ENCODE measurements around the gene AFAP1. TPM values are rescaled to one million over a fixed set of nuclear protein-coding genes. Genes with fewer than 3 reads are reported as not detected.

AFAP1 gene
- total RNA-seq, 1 donor from 2014 or later = 67.9 TPM

GRCh38 chr4:7818399-7818911 lies 121.2 kb downstream of the AFAP1 start:
- FAIRE-seq (no peak), DNase-seq (ENCODE audit: low read depth) (peak; percentile 41)
- TF ChIP-seq CTCF (IDR thresholded peaks at IDR 0.05; ENCODE audit: insufficient read depth, low read depth, low read length) (no peak), EZH2 (IDR thresholded peaks at IDR 0.05; ENCODE audit: insufficient read depth, low read length) (no peak)
- no peaks in the 10 kb centered on the region for H3K9me3 ChIP-seq (ENCODE audit: insufficient read depth, low read depth, low read length)
- H3K4me3 ChIP-seq (ENCODE audit: insufficient read depth, low read depth, low read length) = no peak overlapping the region
- Mint-ChIP-seq H3K27me3 (ENCODE audit: low read depth, unreplicated experiment) (no peaks in the 10 kb centered on the region), H3K9me3 (ENCODE audit: unreplicated experiment) (no peaks in the 10 kb centered on the region), H3K4me3 (ENCODE audit: unreplicated experiment) (no peak overlapping the region), H3K27ac (ENCODE audit: unreplicated experiment) (peak overlapping the region; percentile 50), H3K4me1 (ENCODE audit: low read depth, unreplicated experiment) (peaks cover 51% of the 10 kb centered on the region), H3K36me3 (ENCODE audit: low read depth, unreplicated experiment) (peaks cover 48% of the 10 kb centered on the region)
- peak overlapping the region; percentile 3 for H3K4me2 ChIP-seq (ENCODE audit: low read length)
- H3K4me1 ChIP-seq (ENCODE audit: insufficient read depth, low read length) = peaks cover 55% of the 10 kb centered on the region
- peaks cover 15% of the 10 kb centered on the region for H4K20me1 ChIP-seq (ENCODE audit: insufficient read depth, low read length)
- H3K36me3 ChIP-seq (ENCODE audit: insufficient read depth, low read length) = peaks cover 76% of the 10 kb centered on the region
- no peaks in the 10 kb centered on the region for H3K27me3 ChIP-seq (ENCODE audit: insufficient read depth, low read length)
- peak overlapping the region; percentile 12 for H3K9ac ChIP-seq (ENCODE audit: low read length)
- H3K79me2 ChIP-seq (ENCODE audit: insufficient read depth, low read length) = peaks cover 73% of the 10 kb centered on the region
- H3K27ac ChIP-seq (ENCODE audit: low read depth, low read length) = peak overlapping the region; percentile 41
- H2AFZ ChIP-seq (ENCODE audit: low read depth, low read length) = no peak overlapping the region

- no peak for TF ChIP-seq CTCF (IDR thresholded peaks at IDR 0.05; ENCODE audit: insufficient read depth, low read depth, low read length)
- TF ChIP-seq EZH2 (IDR thresholded peaks at IDR 0.05; ENCODE audit: insufficient read depth, low read length) = no peak
- H3K79me2 ChIP-seq (ENCODE audit: insufficient read depth, low read length) = peaks cover 73% of the 10 kb centered on the region
- FAIRE-seq = no peak
Observed at GRCh38 chr4:7817877-7818398, 121.7 kb downstream of the AFAP1 start.

GRCh38 chr4:7816771-7817170 lies 122.9 kb downstream of the AFAP1 start:
- H3K79me2 ChIP-seq (ENCODE audit: insufficient read depth, low read length) = peaks cover 76% of the 10 kb centered on the region
- H3K4me3 ChIP-seq (ENCODE audit: insufficient read depth, low read depth, low read length) = no peak overlapping the region
- H3K4me2 ChIP-seq (ENCODE audit: low read length) = peak overlapping the region; percentile 7
- peaks cover 61% of the 10 kb centered on the region for H3K4me1 Mint-ChIP-seq (ENCODE audit: low read depth, unreplicated experiment)
- no peaks in the 10 kb centered on the region for H3K27me3 ChIP-seq (ENCODE audit: insufficient read depth, low read length)
- H3K27me3 Mint-ChIP-seq (ENCODE audit: low read depth, unreplicated experiment) = no peaks in the 10 kb centered on the region
- peaks cover 79% of the 10 kb centered on the region for H3K36me3 ChIP-seq (ENCODE audit: insufficient read depth, low read length)
- peak overlapping the region; percentile 72 for H3K27ac ChIP-seq (ENCODE audit: low read depth, low read length)
- H3K36me3 Mint-ChIP-seq (ENCODE audit: low read depth, unreplicated experiment) = peaks cover 53% of the 10 kb centered on the region
- no peak for FAIRE-seq
- H4K20me1 ChIP-seq (ENCODE audit: insufficient read depth, low read length) = peaks cover 15% of the 10 kb centered on the region
- DNase-seq (ENCODE audit: low read depth) = no peak
- peak overlapping the region; percentile 52 for H3K9ac ChIP-seq (ENCODE audit: low read length)
- H3K4me1 ChIP-seq (ENCODE audit: insufficient read depth, low read length) = peaks cover 66% of the 10 kb centered on the region
- H3K27ac Mint-ChIP-seq (ENCODE audit: unreplicated experiment) = no peak overlapping the region
- no peak overlapping the region for H3K4me3 Mint-ChIP-seq (ENCODE audit: unreplicated experiment)
- H3K9me3 Mint-ChIP-seq (ENCODE audit: unreplicated experiment) = no peaks in the 10 kb centered on the region
- TF ChIP-seq CTCF (IDR thresholded peaks at IDR 0.05; ENCODE audit: insufficient read depth, low read depth, low read length) = no peak
- TF ChIP-seq EZH2 (IDR thresholded peaks at IDR 0.05; ENCODE audit: insufficient read depth, low read length) = no peak
- no peaks in the 10 kb centered on the region for H3K9me3 ChIP-seq (ENCODE audit: insufficient read depth, low read depth, low read length)
- no peak overlapping the region for H2AFZ ChIP-seq (ENCODE audit: low read depth, low read length)

More at GRCh38 chr4:7817877-7818398, 121.7 kb downstream of the AFAP1 start:
- peaks cover 79% of the 10 kb centered on the region for H3K36me3 ChIP-seq (ENCODE audit: insufficient read depth, low read length)
- no peaks in the 10 kb centered on the region for H3K9me3 ChIP-seq (ENCODE audit: insufficient read depth, low read depth, low read length)
- peak overlapping the region; percentile 12 for H3K9ac ChIP-seq (ENCODE audit: low read length)
- peaks cover 46% of the 10 kb centered on the region for H3K36me3 Mint-ChIP-seq (ENCODE audit: low read depth, unreplicated experiment)
- peaks cover 51% of the 10 kb centered on the region for H3K4me1 Mint-ChIP-seq (ENCODE audit: low read depth, unreplicated experiment)
- H3K4me3 Mint-ChIP-seq (ENCODE audit: unreplicated experiment) = no peak overlapping the region
- H3K4me3 ChIP-seq (ENCODE audit: insufficient read depth, low read depth, low read length) = no peak overlapping the region
- DNase-seq (ENCODE audit: low read depth) = peak; percentile 42
- H3K4me1 ChIP-seq (ENCODE audit: insufficient read depth, low read length) = peaks cover 59% of the 10 kb centered on the region
- H3K9me3 Mint-ChIP-seq (ENCODE audit: unreplicated experiment) = no peaks in the 10 kb centered on the region
- H3K4me2 ChIP-seq (ENCODE audit: low read length) = peak overlapping the region; percentile 3
- peak overlapping the region; percentile 41 for H3K27ac ChIP-seq (ENCODE audit: low read depth, low read length)
- H2AFZ ChIP-seq (ENCODE audit: low read depth, low read length) = no peak overlapping the region
- peaks cover 15% of the 10 kb centered on the region for H4K20me1 ChIP-seq (ENCODE audit: insufficient read depth, low read length)
- H3K27me3 Mint-ChIP-seq (ENCODE audit: low read depth, unreplicated experiment) = no peaks in the 10 kb centered on the region
- H3K27ac Mint-ChIP-seq (ENCODE audit: unreplicated experiment) = peak overlapping the region; percentile 50
- no peaks in the 10 kb centered on the region for H3K27me3 ChIP-seq (ENCODE audit: insufficient read depth, low read length)

Measured in astrocyte (in vitro differentiated cells and primary cell).